ENCODE results near the gene LIMA1.
"Not testable (repeated sequence)": the region's sequence is repeated elsewhere in the genome, so short reads cannot be mapped to it uniquely, and the experiment has no call there.

Gene LIMA1

GRCh38 chr12:50154947-50155346, 128.4 kb downstream of the LIMA1 start:
- H3K4me3 ChIP-seq (ENCODE audit: low read depth, low read length) = not testable (repeated sequence)

GRCh38 chr12:50151047-50151687, 132.2 kb downstream of the LIMA1 start:
- no peak overlapping the region for H3K4me3 ChIP-seq (ENCODE audit: low read depth, low read length)

- H3K4me3 ChIP-seq (ENCODE audit: low read depth, low read length) = no peak overlapping the region
Observed at GRCh38 chr12:50149311-50149710, 134.0 kb downstream of the LIMA1 start.

GRCh38 chr12:50148011-50148410, 135.3 kb downstream of the LIMA1 start:
- not testable (repeated sequence) for H3K4me3 ChIP-seq (ENCODE audit: low read depth, low read length)

GRCh38 chr12:50147281-50147680, 136.0 kb downstream of the LIMA1 start:
- no peak overlapping the region for H3K4me3 ChIP-seq (ENCODE audit: low read depth, low read length)

- H3K4me3 ChIP-seq (ENCODE audit: low read depth, low read length) = no peak overlapping the region
Observed at GRCh38 chr12:50145439-50145838, 137.9 kb downstream of the LIMA1 start.

- H3K4me3 ChIP-seq (ENCODE audit: low read depth, low read length) = no peak overlapping the region
Observed at GRCh38 chr12:50142993-50143392, 140.3 kb downstream of the LIMA1 start.

GRCh38 chr12:50132505-50133135, 150.7 kb downstream of the LIMA1 start:
- H3K4me3 ChIP-seq (ENCODE audit: low read depth, low read length) = no peak overlapping the region

- H3K4me3 ChIP-seq (ENCODE audit: low read depth, low read length) = no peak overlapping the region
Observed at GRCh38 chr12:50129290-50129689, 154.0 kb downstream of the LIMA1 start.

- no peak overlapping the region for H3K4me3 ChIP-seq (ENCODE audit: low read depth, low read length)
Observed at GRCh38 chr12:50127546-50127945, 155.8 kb downstream of the LIMA1 start.
